Peyer's patch (tissue), 4 donors: ENCODE data around the gene SLC22A23.

Source experiments
- CTCF ChIP-seq, 6 experiments: fragments of 450-650 bp in 4 of 6; fragments of 200-600 bp in 2 of 6; sonication (generic) in 1 of 6; IDR thresholded peaks; one replicate each; pipeline ENCODE4 v1.5.1; 2017 to 2019; ENCODE audit warnings: antibody characterized with exemption in 6 of 6, mild to moderate bottlenecking in 3 of 6, moderate library complexity in 1 of 6
- POLR2A ChIP-seq, 2 donors: fragments of 450-650 bp; IDR thresholded peaks; one replicate each; pipeline ENCODE4 v1.5.1; 2017; ENCODE audit warnings: antibody characterized with exemption in 2 of 2, mild to moderate bottlenecking in 2 of 2, moderate library complexity in 2 of 2

DNA sequence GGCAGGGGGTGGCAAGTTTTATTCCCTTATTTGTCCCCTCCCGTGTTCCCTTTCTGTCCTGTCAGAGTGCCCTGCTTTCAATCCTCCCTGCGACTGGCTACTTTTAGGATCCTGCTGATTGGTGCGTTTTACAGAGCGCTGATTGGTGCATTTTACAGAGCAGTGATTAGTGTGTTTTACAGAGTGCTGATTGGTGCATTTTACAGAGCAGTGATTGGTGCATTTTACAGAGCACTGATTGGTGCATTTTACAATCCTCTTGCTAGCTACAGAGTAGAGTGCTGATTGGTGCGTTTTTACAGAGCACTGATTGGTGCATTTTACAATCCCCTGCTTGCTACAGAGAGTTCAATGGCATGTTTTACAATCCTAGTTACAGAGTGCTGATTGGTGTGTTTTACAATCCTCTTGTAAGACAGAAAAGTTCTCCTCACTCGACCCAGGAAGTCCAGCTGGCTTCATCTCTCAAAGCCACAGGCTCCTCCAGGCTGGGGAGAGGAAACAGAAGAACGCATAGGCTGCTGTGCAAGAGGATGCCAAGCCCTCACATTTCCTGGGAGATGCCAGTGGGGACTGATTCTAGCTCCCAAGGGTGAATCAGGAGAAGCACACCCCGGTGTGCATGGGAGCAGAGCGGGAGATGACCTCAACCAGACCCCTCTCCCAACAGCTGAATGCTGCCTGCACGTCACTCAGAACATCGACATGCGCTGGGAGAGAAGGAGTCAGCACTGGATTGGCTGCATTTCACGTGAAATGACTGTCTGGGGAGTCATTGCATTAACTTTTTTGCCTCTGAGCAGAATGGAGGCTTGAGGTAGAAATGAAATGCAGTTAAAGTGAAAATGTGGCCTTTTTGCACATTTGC is 48.3 kb upstream of the SLC22A23 start:
- TF ChIP-seq CTCF (IDR thresholded peaks at IDR 0.05) (no peak), POLR2A (IDR thresholded peaks at IDR 0.05) (no peak)
